HG02759 (cell line): ENCODE results near the gene RALBP1.

ENCODE experiments used
- ATAC-seq: cut with Tn5 transposase; IDR thresholded peaks from one replicate; pipeline ENCODE4 v1.9.1; 2021; ENCODE audit warnings: mild to moderate bottlenecking, moderate library complexity; ENCODE audit not compliant: unreplicated experiment

Gene RALBP1

DNA sequence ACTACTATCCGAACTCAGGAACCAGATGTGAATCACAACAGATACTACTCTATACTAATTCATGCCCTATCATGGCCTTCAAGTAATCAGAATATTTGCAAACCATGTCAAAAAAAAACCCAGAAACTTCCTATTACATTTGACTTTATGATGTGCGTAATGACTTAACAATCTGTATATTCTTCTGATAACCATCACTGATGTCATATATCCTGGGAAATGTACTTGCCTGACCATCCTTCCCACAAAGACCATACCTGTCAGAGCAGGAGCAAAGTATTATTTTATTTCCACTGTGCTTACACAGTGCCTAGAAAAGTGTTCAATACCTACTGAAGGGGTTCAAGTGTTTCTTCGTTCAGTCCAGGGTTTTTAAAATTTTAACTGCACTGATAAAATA is 111.5 kb downstream of the RALBP1 start:
- ATAC-seq, result no peak
